ENCODE measurements around the gene AQP12A. TPM values are rescaled to one million over a fixed set of nuclear protein-coding genes. Genes with fewer than 3 reads are reported as not detected.
"Not testable (repeated sequence)": the region's sequence is repeated elsewhere in the genome, so short reads cannot be mapped to it uniquely, and the experiment has no call there.

Gene AQP12A
- total RNA-seq, 4 donors from 2014 or later = not detected

- intact Hi-C loops (cut with DNase I) = no loop called here
- no peak overlapping the region for H3K4me3 ChIP-seq
- WGBS = 49% methylated on average over 4 of the region's 4 CpGs
- H3K9me3 ChIP-seq = no peaks in the 10 kb centered on the region
- H3K27ac ChIP-seq (replicated peaks in 1 of 4) = no peak overlapping the region
- DNase-seq (ENCODE audit: extremely low spot score) = peak; percentile 86
- TF ChIP-seq EP300 (IDR thresholded peaks at IDR 0.05) (no peak), POLR2A (IDR thresholded peaks at IDR 0.05; ENCODE audit: low read depth) (no peak), POLR2AphosphoS5 (IDR thresholded peaks at IDR 0.05) (no peak), CTCF (IDR thresholded peaks at IDR 0.05) (no peak)
- no peaks in the 10 kb centered on the region for H3K36me3 ChIP-seq
- peaks cover 0 to 8% (median 2%) of the 10 kb centered on the region in 4 donors for H3K4me1 ChIP-seq
- H3K27me3 ChIP-seq = peaks cover 0 to 55% (median 7%) of the 10 kb centered on the region in 4 donors
These were observed 20.7 kb upstream of the AQP12A start for GRCh38 chr2:240670950-240671349.

GRCh38 chr2:240672076-240672700 lies 19.5 kb upstream of the AQP12A start:
- peaks cover 0 to 59% (median 7%) of the 10 kb centered on the region in 4 donors for H3K27me3 ChIP-seq
- peak; percentile 72 for DNase-seq (ENCODE audit: extremely low spot score)
- WGBS = 46% methylated on average over 29 of the region's 46 CpGs
- peaks cover 0 to 8% (median 2%) of the 10 kb centered on the region in 4 donors for H3K4me1 ChIP-seq
- intact Hi-C loops (cut with DNase I) = no loop called here
- no peaks in the 10 kb centered on the region for H3K36me3 ChIP-seq
- TF ChIP-seq EP300 (IDR thresholded peaks at IDR 0.05) = no peak
- no peak for TF ChIP-seq CTCF (IDR thresholded peaks at IDR 0.05)
- no peak for TF ChIP-seq POLR2A (IDR thresholded peaks at IDR 0.05; ENCODE audit: low read depth)
- TF ChIP-seq POLR2AphosphoS5 (IDR thresholded peaks at IDR 0.05) = no peak
- H3K4me3 ChIP-seq = no peak overlapping the region
- no peaks in the 10 kb centered on the region for H3K9me3 ChIP-seq
- no peak overlapping the region for H3K27ac ChIP-seq (replicated peaks in 1 of 4)

- peak; percentile 68 for DNase-seq (ENCODE audit: extremely low spot score)
- no peak for TF ChIP-seq CTCF (IDR thresholded peaks at IDR 0.05)
- TF ChIP-seq EP300 (IDR thresholded peaks at IDR 0.05) = no peak
- no peak for TF ChIP-seq POLR2AphosphoS5 (IDR thresholded peaks at IDR 0.05)
- no peak for TF ChIP-seq POLR2A (IDR thresholded peaks at IDR 0.05; ENCODE audit: low read depth)
- peaks cover 0 to 8% (median 2%) of the 10 kb centered on the region in 4 donors for H3K4me1 ChIP-seq
- intact Hi-C loops (cut with DNase I) = no loop called here
- H3K9me3 ChIP-seq = no peaks in the 10 kb centered on the region
- 6% methylated on average over 19 of the region's 55 CpGs for WGBS
- no peaks in the 10 kb centered on the region for H3K36me3 ChIP-seq
- H3K4me3 ChIP-seq = no peak overlapping the region
- H3K27me3 ChIP-seq = peaks cover 0 to 55% (median 7%) of the 10 kb centered on the region in 4 donors
- no peak overlapping the region for H3K27ac ChIP-seq (replicated peaks in 1 of 4)
These were observed 18.9 kb upstream of the AQP12A start for GRCh38 chr2:240672701-240673190.

GRCh38 chr2:240674461-240675184 lies 17.0 kb upstream of the AQP12A start:
- H3K36me3 ChIP-seq; H3K9me3 ChIP-seq; H3K4me3 ChIP-seq; H3K4me1 ChIP-seq; intact Hi-C loops (cut with DNase I); H3K27ac ChIP-seq (replicated peaks in 1 of 4): not testable (repeated sequence)
- DNase-seq (ENCODE audit: extremely low spot score) = peak; percentile 50
- WGBS = 48% methylated on average over 6 of the region's 16 CpGs
- peaks cover 0 to 52% (median 7%) of the 10 kb centered on the region in 4 donors for H3K27me3 ChIP-seq

- H3K27ac ChIP-seq (replicated peaks in 1 of 4); H3K9me3 ChIP-seq; H3K36me3 ChIP-seq; intact Hi-C loops (cut with DNase I); H3K4me3 ChIP-seq; H3K4me1 ChIP-seq; DNase-seq (ENCODE audit: extremely low spot score): not testable (repeated sequence)
- WGBS = no CpG with 5 or more reads among the region's 24 CpGs
- peaks cover 0 to 47% (median 7%) of the 10 kb centered on the region in 4 donors for H3K27me3 ChIP-seq
These were observed 16.3 kb upstream of the AQP12A start for GRCh38 chr2:240675345-240675744.

- intact Hi-C loops (cut with DNase I); H3K4me1 ChIP-seq; H3K36me3 ChIP-seq; H3K27ac ChIP-seq (replicated peaks in 1 of 4); H3K4me3 ChIP-seq; H3K9me3 ChIP-seq; DNase-seq (ENCODE audit: extremely low spot score): not testable (repeated sequence)
- H3K27me3 ChIP-seq = peaks cover 0 to 21% (median 2%) of the 10 kb centered on the region in 4 donors
- WGBS = 77% methylated on average over 4 of the region's 14 CpGs
These were observed 13.6 kb upstream of the AQP12A start for GRCh38 chr2:240678043-240678442.

GRCh38 chr2:240678909-240679308 lies 12.8 kb upstream of the AQP12A start:
- H3K27me3 ChIP-seq = peaks cover 0 to 13% (median 0%) of the 10 kb centered on the region in 4 donors
- H3K36me3 ChIP-seq; H3K9me3 ChIP-seq; H3K4me1 ChIP-seq; DNase-seq (ENCODE audit: extremely low spot score); H3K4me3 ChIP-seq; H3K27ac ChIP-seq (replicated peaks in 1 of 4); intact Hi-C loops (cut with DNase I): not testable (repeated sequence)
- whole genome bisulfite sequencing = no CpG with 5 or more reads among the region's 19 CpGs

GRCh38 chr2:240680185-240680584 lies 11.5 kb upstream of the AQP12A start:
- H3K27ac ChIP-seq (replicated peaks in 1 of 4); H3K9me3 ChIP-seq; H3K36me3 ChIP-seq; H3K4me1 ChIP-seq; intact Hi-C loops (cut with DNase I); H3K27me3 ChIP-seq; DNase-seq (ENCODE audit: extremely low spot score); H3K4me3 ChIP-seq: not testable (repeated sequence)
- no CpG with 5 or more reads among the region's 11 CpGs for WGBS

All from esophagus muscularis mucosa (tissue), 4 donors.